Measurements from ENCODE around the gene CABP4. TPM values are rescaled to one million over a fixed set of nuclear protein-coding genes. Genes with fewer than 3 reads are reported as not detected.

The CABP4 gene
- total RNA-seq, 1 experiment from 2014 or later, result not detected

- CTCF ChIA-PET, result interaction anchor here (1.0 kb wide), 1 partner anchor 97 kb away, joined by 3 read pairs; the partner anchor contains the start of gene PPP1CA
- Mint-ChIP-seq H3K4me3 (no peak overlapping the region), H3K4me1 (peaks cover 4% of the 10 kb centered on the region; the same call in 1 of the 2 replicates), H3K27me3 (ENCODE audit: low read depth) (peaks cover 8% of the 10 kb centered on the region), H3K36me3 (no peaks in the 10 kb centered on the region), H3K27ac (no peak overlapping the region), H3K9me3 (no peaks in the 10 kb centered on the region)
- TF ChIP-seq FOXK1 (CRISPR knock-in tag; IDR thresholded peaks at IDR 0.05) (no peak), ATF3 (CRISPR knock-in tag; conservative IDR thresholded peaks at IDR 0.05) (0 out of 2 replicates have a peak, but pooled peaks have one; percentile 18)
- DNase-seq (ENCODE audit: low spot score) (no peak), ATAC-seq (no peak)
- POLR2A ChIA-PET, result no interaction called here
Observed at GRCh38 chr11:67498544-67498972, 43.4 kb downstream of the CABP4 start.

- Mint-ChIP-seq H3K9me3 (no peaks in the 10 kb centered on the region), H3K27ac (no peak overlapping the region), H3K36me3 (no peaks in the 10 kb centered on the region), H3K4me1 (peaks cover 4% of the 10 kb centered on the region; the same call in 1 of the 2 replicates), H3K27me3 (ENCODE audit: low read depth) (peaks cover 12% of the 10 kb centered on the region), H3K4me3 (no peak overlapping the region)
- DNase-seq (ENCODE audit: low spot score) (no peak), ATAC-seq (no peak)
- TF ChIP-seq ZBTB43 (CRISPR knock-in tag; IDR thresholded peaks at IDR 0.05), result no peak
- no peak for TF ChIP-seq ZNF416 (CRISPR knock-in tag; IDR thresholded peaks at IDR 0.05)
- no peak for TF ChIP-seq ZNF671 (CRISPR knock-in tag; IDR thresholded peaks at IDR 0.05)
- no peak for TF ChIP-seq SMAD4 (CRISPR knock-in tag; IDR thresholded peaks at IDR 0.05)
- TF ChIP-seq ZNF138 (CRISPR knock-in tag; conservative IDR thresholded peaks at IDR 0.05), result no peak
- no peak for TF ChIP-seq ZBTB21 (CRISPR knock-in tag; IDR thresholded peaks at IDR 0.05; ENCODE audit: borderline replicate concordance)
- no peak for TF ChIP-seq CDX4 (CRISPR knock-in tag; IDR thresholded peaks at IDR 0.05; ENCODE audit: borderline replicate concordance)
- no peak for TF ChIP-seq CBFB (CRISPR knock-in tag; IDR thresholded peaks at IDR 0.05; ENCODE audit: low read depth)
- no peak for TF ChIP-seq ZNF263 (CRISPR knock-in tag; IDR thresholded peaks at IDR 0.05; ENCODE audit: low read depth)
- no peak for TF ChIP-seq E2F5 (CRISPR knock-in tag; IDR thresholded peaks at IDR 0.05)
- TF ChIP-seq TCF7 (CRISPR knock-in tag; IDR thresholded peaks at IDR 0.05; ENCODE audit: low read depth), result no peak
- no peak for TF ChIP-seq TP53 (CRISPR knock-in tag; IDR thresholded peaks at IDR 0.05)
- TF ChIP-seq SMAD3 (CRISPR knock-in tag; IDR thresholded peaks at IDR 0.05; ENCODE audit: borderline replicate concordance), result no peak
- TF ChIP-seq ATF1 (CRISPR knock-in tag; IDR thresholded peaks at IDR 0.05), result no peak
- no peak for TF ChIP-seq ZNF532 (CRISPR knock-in tag; IDR thresholded peaks at IDR 0.05; ENCODE audit: borderline replicate concordance)
- TF ChIP-seq AR (CRISPR knock-in tag; IDR thresholded peaks at IDR 0.05), result no peak
- TF ChIP-seq ZNF396 (CRISPR knock-in tag; IDR thresholded peaks at IDR 0.05; ENCODE audit: borderline replicate concordance), result no peak
- TF ChIP-seq GTF2I (CRISPR knock-in tag; conservative IDR thresholded peaks at IDR 0.05), result no peak
- CTCF ChIA-PET, result no interaction called here
- POLR2A ChIA-PET, result no interaction called here
Observed at GRCh38 chr11:67499808-67500483, 44.8 kb downstream of the CABP4 start.
